VCaP (cell line): ENCODE measurements around the gene TNIP3.

Source experiments
- H3K27ac ChIP-seq: fragments of 450-650 bp; 2 replicates; pipeline ENCODE4 v1.5.1; 2017
- TF ChIP-seq, protein P1 (sequence below): fragments of 450-650 bp; conservative IDR thresholded peaks from 2 replicates; pipeline ENCODE4 v1.5.1; 2017; ENCODE audit warnings: mild to moderate bottlenecking, moderate library complexity

Gene TNIP3

DNA sequence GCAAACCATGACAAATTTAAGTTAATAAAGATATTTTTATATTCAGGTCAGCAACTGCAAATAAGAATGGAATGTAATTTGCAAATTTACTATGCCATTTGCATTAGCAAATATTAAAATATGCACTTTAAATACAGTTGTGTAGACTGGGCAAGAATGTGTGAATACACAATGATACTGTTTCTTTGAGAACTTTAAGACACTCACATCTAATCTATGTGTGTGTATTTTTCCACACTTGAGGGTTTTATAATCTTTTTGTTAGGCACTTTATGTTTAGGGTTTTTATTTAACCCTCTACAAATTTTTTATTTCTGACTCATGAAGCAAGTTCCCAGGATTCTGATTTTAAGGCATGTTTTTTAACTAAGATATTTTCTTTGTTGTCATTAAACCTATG, 67.9 kb downstream of the TNIP3 start:
- TF ChIP-seq, protein P1, sequence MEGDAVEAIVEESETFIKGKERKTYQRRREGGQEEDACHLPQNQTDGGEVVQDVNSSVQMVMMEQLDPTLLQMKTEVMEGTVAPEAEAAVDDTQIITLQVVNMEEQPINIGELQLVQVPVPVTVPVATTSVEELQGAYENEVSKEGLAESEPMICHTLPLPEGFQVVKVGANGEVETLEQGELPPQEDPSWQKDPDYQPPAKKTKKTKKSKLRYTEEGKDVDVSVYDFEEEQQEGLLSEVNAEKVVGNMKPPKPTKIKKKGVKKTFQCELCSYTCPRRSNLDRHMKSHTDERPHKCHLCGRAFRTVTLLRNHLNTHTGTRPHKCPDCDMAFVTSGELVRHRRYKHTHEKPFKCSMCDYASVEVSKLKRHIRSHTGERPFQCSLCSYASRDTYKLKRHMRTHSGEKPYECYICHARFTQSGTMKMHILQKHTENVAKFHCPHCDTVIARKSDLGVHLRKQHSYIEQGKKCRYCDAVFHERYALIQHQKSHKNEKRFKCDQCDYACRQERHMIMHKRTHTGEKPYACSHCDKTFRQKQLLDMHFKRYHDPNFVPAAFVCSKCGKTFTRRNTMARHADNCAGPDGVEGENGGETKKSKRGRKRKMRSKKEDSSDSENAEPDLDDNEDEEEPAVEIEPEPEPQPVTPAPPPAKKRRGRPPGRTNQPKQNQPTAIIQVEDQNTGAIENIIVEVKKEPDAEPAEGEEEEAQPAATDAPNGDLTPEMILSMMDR = no peak
- no peak overlapping the region for H3K27ac ChIP-seq

DNA sequence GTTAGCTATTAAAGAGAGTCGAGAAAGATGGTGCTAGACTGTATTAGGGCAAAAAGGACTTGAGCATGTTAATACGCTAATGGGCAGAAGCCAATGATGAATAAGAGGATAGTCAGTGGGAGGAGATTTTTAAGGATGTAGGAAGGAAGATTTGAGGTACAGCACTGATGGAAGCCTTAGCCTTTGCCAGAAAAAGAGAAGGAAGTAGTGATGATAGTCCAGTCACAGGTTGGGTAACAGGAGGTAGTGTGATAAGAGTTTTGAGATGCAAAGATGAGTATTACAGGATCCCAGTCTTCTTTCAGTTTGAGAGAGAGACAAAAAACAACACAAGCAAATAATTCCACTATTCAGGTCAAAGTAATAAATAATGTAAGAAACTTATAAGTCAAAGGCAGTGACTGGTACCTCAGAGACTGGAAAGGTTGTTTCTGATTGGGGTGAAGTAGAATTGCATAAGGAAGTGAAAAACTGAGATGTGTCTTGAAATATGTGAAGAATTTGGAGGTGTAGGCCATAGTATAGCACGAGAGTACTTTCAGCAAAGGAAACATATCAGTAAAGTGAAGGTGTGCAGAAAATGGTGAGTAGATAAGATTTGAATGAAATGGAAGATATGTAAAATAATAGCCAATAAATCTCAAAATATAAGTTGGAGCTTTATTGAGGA, 69.7 kb downstream of the TNIP3 start:
- no peak overlapping the region for H3K27ac ChIP-seq
- TF ChIP-seq, protein P1 = no peak

DNA sequence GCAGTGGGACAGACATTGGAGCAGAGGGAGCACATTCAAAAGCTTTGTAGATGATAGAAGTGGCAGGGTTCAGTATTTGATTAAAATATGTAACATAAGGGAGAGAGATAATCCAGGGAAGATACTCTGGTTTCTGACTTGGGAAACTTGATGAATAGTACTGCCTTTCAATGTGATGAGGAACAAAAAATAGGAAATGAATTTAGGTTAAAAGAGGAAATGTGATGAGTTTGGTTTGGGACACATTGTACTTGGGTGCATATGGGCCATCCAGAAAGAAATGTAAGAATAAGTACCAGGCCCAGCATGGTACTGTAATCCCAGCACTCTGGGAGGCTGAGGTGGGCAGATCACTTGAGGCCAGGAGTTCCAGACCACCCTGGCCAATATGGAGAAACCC, 70.9 kb downstream of the TNIP3 start:
- no peak overlapping the region for H3K27ac ChIP-seq
- TF ChIP-seq, protein P1 = no peak

DNA sequence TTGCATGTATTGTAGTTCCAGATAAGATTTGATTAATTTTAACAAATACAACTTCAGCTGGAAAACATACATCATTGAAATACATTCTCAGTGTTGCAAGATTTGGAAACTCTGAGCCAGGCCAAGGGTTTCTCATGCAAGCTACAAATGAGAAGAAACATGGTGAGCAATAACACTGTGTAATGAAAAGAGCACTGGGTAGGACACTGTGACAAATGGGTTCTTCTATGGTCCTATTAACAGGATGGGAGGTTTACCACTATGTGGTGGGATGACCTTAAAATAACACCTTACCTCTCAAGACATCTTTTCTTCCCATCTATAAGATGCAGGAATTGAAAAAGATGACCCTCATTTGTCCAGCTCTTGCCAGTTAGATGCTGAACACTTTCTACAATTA, 72.2 kb downstream of the TNIP3 start:
- H3K27ac ChIP-seq = no peak overlapping the region
- TF ChIP-seq, protein P1 = no peak

GRCh38 chr4:121088867-121089266, 75.3 kb downstream of the TNIP3 start:
- TF ChIP-seq, protein P1 = no peak
- H3K27ac ChIP-seq = no peak overlapping the region
